Hematopoietic multipotent progenitor cell treated with erythropoietin and hydrocortisone succinate and interleukin-3 and kit ligand, for 15 days (in vitro differentiated cells): ENCODE data around the gene LDB3.
A peak's percentile ranks its signal among the peaks of the same experiment; 100 is the strongest.
"Not testable (repeated sequence)": the region's sequence is repeated elsewhere in the genome, so short reads cannot be mapped to it uniquely, and the experiment has no call there.

ENCODE experiments used
- DNase-seq: peaks from one replicate; pipeline ENCODE4 v3.0.0-alpha.2; 2015; ENCODE audit warnings: low spot score

LDB3 gene, protein sequence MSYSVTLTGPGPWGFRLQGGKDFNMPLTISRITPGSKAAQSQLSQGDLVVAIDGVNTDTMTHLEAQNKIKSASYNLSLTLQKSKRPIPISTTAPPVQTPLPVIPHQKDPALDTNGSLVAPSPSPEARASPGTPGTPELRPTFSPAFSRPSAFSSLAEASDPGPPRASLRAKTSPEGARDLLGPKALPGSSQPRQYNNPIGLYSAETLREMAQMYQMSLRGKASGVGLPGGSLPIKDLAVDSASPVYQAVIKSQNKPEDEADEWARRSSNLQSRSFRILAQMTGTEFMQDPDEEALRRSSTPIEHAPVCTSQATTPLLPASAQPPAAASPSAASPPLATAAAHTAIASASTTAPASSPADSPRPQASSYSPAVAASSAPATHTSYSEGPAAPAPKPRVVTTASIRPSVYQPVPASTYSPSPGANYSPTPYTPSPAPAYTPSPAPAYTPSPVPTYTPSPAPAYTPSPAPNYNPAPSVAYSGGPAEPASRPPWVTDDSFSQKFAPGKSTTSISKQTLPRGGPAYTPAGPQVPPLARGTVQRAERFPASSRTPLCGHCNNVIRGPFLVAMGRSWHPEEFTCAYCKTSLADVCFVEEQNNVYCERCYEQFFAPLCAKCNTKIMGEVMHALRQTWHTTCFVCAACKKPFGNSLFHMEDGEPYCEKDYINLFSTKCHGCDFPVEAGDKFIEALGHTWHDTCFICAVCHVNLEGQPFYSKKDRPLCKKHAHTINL

GRCh38 chr10:86668297-86669165 lies at the start of gene LDB3:
Gene LDB3, plus strand, starts transcription at chr10:86668511. Its CDS starts 181 bp downstream, at chr10:86668692.
- DNase-seq, result no peak

- no peak for DNase-seq
These were observed 40.0 kb upstream of the LDB3 start for GRCh38 chr10:86628311-86628710.

- DNase-seq, result no peak
These were observed 38.2 kb upstream of the LDB3 start for GRCh38 chr10:86630079-86630478.

DNA sequence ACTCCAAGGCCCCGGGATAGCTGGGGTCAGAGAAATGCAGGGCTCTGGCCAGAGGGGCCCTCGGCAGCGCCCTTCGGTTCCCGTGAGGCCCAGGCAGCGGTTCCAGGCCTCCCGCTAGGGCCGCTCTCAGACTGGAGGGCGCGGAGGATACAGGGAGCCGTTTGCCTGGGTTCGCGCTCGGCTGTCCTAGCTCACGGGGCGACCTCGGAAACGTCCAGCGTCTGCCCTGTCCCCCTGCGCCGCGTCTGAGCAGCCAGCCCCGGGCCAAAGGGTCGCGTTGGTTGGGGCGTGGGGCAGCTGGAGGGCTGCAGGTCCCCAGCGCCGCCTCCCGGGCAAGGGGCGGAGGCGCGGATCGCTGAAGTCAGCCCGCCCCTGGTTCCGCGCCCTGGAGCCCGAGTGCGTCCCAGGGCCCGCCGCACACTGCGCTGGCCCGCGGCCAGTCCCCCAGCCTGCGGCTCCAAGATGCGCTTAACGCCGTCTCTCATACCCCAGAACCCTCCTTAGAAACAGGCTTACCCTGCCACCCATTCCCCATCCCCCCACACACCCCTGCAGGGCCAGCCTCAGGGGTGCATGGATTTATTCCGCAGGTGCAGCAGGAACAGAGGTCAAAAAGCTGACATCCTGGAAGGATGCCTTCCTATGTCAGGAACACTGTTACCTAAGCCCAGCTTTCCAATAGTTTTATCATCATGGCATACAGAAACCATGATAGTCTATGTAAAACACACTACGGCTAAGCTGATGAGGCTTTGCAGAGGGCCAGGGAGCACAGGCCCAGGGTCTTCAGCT lies 36.1 kb upstream of the LDB3 start:
- peak; percentile 4 for DNase-seq

- DNase-seq, result no peak
These were observed 35.4 kb upstream of the LDB3 start for GRCh38 chr10:86632951-86633350.

DNA sequence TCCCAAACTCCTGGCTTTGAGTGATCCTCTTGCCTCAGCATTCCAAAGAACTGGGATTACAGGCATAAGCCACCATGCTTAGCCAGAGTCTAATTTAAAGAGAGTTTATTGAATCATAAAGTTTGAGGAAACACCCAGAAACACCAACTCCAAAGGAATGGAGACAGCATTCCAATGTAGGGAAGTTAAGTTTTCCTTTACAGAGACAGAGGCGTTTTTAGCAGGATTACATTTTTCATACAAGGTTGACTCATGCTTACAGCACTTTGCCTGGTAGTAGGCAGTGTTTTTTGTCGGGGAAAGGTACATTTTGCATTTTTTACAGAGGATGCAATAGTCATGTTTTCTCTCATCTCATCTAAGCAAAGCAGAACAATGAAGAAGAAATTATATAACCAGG lies 32.9 kb upstream of the LDB3 start:
- no peak for DNase-seq

- no peak for DNase-seq
These were observed 32.0 kb upstream of the LDB3 start for GRCh38 chr10:86636311-86636710.

DNA sequence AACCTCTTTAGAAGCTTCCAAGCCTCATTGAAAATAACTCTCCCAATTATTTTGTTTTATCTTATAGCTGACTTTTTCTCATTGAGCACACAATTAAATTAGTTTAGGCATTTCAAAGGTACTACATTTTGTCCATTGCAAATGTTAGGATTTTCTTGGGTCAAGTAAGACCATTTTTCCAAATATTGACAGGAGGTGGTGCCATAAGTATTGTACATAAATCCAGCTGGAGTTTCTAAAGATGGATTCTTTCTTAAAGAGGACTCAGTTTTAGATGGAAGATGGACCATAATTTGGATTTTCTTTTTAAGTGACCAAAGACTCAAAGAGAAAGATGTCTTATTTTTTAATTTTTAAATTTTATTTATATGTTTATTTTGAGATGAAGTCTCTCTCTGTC lies 26.3 kb upstream of the LDB3 start:
- DNase-seq, result peak; percentile 20

GRCh38 chr10:86642499-86642898 lies 25.8 kb upstream of the LDB3 start:
- no peak for DNase-seq

GRCh38 chr10:86644152-86644793 lies 24.0 kb upstream of the LDB3 start:
- DNase-seq, result no peak

- no peak for DNase-seq
These were observed 23.4 kb upstream of the LDB3 start for GRCh38 chr10:86644794-86645445.

DNA sequence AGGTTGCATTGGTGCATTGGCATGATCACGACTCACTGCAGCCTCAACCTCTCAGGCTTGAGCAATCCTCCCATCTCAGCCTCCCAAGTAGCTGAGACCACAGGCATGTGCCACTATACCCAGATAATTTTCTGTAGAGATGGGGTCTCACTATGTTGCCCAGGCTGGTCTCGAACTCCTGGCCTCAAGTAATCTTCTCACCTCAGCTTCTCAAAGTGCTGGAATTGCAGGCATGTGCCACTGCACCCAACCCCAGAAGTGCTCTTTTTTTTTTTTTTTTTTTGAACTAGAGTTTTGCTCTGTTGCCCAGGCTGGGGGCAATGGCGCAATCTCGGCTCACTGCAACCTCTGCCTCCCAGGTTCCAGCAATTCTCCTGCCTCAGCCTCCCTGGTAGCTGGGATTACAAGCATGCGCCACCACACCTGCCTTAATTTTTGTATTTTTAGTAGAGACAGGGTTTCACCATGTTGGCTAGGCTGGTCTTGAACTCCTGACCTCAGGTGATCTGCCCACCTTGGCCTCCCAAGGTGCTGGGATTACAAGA lies 22.6 kb upstream of the LDB3 start:
- not testable (repeated sequence) for DNase-seq

DNA sequence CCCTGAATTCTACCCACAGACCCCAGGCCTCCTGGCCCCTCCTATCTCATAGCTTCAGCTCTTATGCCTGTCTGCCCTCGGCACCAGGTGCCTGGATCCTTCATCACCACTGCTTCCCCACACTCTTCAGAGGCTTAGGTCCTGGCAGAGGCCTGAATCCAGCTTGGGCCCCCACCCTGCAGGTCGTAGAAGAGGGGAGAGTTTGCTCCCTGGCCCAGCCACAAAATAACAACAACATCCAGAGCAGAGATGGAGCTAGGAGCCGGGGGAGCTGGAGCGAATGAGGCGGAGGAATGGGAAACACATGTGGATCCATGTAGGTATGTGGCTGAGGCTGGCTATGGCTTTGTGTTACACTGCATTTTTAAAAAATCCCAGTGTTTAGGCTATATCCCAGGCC lies 21.8 kb upstream of the LDB3 start:
- no peak for DNase-seq

DNA sequence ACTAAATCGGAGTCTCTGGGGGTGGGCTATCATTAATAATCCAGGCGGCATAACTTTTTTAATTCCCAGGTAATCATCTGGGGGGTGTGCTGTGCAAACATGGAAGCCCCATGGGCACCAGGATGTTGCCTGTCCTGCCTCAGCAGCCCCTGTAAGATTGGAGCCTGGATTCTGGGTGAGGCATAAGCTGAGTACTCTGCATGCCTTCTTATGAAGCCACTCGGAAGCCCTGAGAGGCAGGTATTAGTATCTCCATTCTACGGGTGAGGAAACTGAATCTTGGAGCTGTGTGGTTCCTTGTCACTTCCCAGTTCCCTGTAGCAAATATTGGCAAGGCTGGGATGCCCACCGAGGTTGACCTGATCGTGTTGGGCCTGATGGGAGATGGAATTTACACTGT lies 21.4 kb upstream of the LDB3 start:
- no peak for DNase-seq

GRCh38 chr10:86647773-86648703 lies 20.3 kb upstream of the LDB3 start:
- no peak for DNase-seq

DNA sequence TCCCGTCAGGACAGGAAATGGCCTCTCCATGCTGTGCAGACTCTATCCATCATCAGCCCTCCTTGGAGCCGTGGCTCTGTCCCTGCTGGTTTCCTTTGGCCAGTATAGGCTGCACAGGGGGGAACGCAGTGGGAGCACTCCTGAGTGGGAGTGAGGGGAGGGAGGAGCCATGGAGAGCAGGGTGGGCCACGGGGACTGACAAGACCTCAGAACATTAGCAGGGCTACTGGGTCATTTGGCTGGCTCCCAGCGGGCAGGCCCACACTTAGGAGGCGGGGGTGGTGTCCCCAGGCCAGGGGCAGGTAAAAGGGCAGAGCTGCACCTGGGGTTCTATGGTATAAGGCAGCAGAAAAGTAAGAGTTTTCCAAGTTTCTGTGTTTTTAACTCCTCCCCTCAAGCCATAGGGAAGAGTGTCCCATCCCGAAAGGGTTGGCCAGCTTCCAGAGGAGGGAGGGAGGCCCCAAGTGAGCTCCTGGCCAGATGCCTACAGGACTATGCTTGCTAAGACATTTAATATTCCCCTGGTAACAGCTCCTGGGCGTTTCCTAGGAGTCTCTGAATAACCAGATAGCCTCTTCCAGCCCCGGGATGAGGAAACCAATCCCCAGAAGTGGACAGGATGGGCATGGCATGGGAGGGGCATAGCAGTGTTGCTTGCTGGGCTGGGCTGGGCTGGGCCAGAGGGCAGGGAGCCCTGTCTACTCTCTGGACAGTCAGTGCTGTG lies 19.4 kb upstream of the LDB3 start:
- no peak for DNase-seq

DNA sequence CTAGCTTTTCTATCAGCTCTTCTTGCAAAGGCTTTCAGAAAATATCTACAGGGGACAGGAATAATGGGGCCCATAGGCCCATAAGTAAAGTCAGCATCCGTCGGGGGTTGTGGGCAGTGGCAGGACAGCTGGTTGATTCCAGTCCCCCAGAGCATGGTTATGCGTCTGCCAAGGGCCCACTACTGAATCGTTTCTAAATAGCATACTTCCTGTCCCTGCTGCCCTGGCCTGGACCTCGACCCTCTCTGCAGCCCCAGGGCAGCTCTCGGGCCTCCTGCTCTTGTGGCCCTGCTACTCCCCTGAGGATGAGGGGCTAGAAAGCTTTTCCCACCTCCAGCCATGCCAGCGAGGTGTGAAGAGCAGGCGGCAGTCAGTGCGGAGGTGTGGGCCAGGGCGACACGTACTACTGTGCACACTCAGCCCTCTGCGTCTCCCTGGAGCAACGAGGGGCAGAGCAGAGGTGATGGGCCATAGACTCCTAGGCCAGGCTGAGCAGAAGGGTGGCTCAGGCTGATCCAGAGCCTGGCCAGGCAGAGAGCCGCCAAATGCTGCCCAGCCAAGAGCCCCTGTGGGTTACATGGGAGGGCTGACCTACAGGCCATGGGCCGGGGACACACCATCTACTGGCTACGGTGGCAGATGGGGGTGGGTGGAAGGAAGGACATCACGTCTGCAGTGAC lies 18.7 kb upstream of the LDB3 start:
- no peak for DNase-seq

DNA sequence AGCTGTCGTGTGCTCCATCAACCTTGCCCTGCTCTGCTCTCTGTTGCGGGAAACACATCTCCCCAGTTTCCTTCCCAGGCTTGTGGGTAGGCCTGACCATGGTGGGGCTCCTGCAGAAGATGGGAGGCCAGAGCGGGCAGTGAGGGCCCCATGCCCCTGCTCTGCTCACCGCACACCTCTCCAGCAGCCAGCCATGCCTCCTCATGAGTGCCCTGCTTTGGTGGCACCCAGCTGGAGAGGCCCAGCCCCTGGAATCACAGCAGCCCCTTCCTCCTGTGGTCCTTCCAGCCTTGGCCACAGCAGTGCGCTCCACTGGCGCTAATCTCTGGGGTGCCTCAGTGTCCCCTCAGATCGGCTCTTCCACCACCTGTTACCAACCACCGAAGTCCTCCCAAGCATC lies 18.2 kb upstream of the LDB3 start:
- no peak for DNase-seq
